SK-N-MC (cell line): Measurements from ENCODE around the gene CNTNAP3.
"Not testable (repeated sequence)": the region's sequence is repeated elsewhere in the genome, so short reads cannot be mapped to it uniquely, and the experiment has no call there.

Experiments
- DNase-seq: peaks from one replicate; pipeline ENCODE4 v3.0.0-alpha.2; 2011; ENCODE audit warnings: low read depth, low spot score
- H3K27ac ChIP-seq: fragments of 200-600 bp; sonication (generic); 2 replicates; pipeline ENCODE4 v1.5.1; 2016; ENCODE audit warnings: mixed run types
- H3K36me3 ChIP-seq: fragments of 200-600 bp; sonication (generic); 2 replicates; pipeline ENCODE4 v1.6.1; 2017; ENCODE audit warnings: antibody characterized with exemption, low read length, mixed read lengths; ENCODE audit not compliant: insufficient read depth
- H3K4me3 ChIP-seq: fragments of 200-600 bp; sonication (generic); 2 replicates; pipeline ENCODE4 v1.5.1; 2016
- H3K9ac ChIP-seq: fragments of 200-600 bp; sonication (generic); 2 replicates; pipeline ENCODE4 v1.8.0; 2017; ENCODE audit warnings: mixed run types, mixed read lengths; ENCODE audit not compliant: insufficient read length
- H3K9me3 ChIP-seq: fragments of 200-600 bp; sonication (generic); 2 replicates; pipeline ENCODE4 v1.6.1; 2017; ENCODE audit warnings: low read depth, mild to moderate bottlenecking, antibody characterized with exemption, low read length, moderate library complexity, mixed read lengths

The CNTNAP3 gene

DNA sequence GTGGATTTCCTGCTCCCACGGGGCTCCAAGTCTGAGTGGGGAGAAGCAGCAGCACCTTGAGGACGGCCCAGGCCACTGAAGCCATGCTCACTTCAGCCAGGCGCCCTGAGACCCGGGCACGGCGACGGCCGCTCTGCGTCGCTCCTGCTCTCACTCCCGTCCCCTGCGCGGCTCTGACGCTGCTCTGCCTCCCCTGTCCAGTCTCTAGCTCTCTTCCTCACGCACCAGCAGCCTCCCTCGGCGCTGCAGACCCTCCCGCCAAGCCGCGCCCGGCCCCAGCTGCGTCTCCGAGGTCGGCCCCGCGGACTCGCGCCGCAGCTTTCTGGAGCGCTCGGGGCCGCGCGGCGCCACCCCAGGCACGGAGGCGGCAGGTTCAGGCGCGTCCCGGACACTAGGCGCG lies at the start of gene CNTNAP3:
Gene CNTNAP3, minus strand, starts transcription at position 188 of the 400 bp plus-strand sequence. Its CDS starts 103 bp downstream, at position 85.
- DNase-seq, H3K4me3 ChIP-seq, H3K36me3 ChIP-seq, H3K9ac ChIP-seq, H3K27ac ChIP-seq, H3K9me3 ChIP-seq: not testable (repeated sequence)

DNA sequence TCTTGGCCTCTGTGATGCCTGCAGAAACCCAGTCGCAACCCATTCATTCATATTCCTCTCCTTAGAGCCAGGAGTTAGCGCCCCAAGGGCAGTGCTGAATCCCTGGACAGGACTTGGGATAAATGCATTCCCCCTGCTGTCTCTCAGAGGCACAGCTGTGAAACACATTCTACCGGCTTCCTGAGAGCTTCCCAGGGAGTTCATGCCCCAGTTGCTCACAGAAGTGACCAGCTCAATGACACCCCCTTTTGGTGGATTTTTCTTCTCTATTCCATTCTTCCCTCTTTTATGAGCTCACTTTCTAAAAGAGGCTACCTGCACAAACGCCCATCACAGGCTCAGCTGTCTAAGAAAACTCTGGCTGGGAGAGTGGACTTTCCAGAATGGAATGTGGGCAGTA lies 8.0 kb downstream of the CNTNAP3 start:
- DNase-seq, H3K9ac ChIP-seq: not testable (repeated sequence)

DNA sequence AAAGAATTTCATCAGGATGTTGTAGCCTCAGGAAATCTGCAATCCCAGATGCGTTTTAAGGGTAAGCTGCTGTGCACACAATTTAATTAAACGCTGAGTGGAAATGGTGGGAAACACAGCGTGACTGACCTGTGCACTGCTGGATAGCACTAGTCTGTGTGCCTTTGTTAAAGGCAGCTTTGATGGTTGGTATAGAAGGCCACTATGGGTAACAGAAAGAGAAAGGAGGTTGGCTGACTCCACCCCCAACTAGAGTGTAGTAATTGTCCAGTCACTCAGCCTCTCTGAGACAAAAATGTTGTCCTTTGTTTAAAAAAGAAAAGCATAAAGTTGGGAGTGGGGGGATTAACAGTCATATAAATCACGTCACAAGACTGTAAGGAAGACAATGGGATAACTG lies 45.5 kb downstream of the CNTNAP3 start:
- H3K9me3 ChIP-seq, H3K9ac ChIP-seq, DNase-seq, H3K36me3 ChIP-seq, H3K4me3 ChIP-seq, H3K27ac ChIP-seq: not testable (repeated sequence)

More for the DNA sequence above, 8.0 kb downstream of the CNTNAP3 start:
- H3K9me3 ChIP-seq, H3K27ac ChIP-seq, H3K36me3 ChIP-seq, H3K4me3 ChIP-seq: not testable (repeated sequence)

DNA sequence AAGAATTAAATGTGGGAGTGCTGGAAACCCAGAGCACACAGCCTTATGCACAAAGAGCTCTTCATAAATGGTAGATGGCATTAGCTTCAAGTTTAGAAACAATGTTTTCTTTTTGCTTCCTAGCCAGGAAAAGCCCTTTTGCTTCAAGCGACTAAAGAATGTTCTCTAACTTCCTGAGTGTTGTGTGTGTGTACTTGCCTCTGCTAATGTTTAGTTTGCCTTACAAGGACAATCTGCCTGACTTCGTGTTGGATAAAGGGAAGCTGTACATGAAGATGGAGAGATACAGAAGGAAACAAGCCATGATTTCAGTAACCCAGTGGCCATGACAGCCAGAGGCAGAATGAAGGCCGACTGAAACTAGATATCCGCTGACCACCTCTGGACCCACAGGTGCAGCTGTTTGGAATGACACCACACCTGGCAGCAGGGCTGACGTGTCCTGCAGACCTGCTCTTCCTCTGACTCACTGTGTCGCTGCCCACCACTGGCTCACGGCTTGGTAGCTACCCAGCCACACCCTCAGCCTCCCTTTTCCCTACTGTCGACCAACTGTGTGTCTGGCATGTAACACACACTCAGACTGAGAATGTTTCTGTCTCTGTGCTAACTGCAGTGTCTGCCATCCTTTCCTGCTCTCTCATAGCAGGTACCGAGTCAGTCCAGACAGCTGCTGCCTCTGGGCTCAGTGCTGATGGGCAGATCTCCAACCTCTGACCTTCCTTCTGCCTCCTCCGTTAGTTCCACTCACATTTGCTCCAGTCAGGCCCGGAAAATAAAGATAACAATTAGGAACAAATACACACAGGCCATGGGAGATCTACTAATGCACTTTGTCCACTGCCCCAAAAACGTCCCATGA lies 55.6 kb downstream of the CNTNAP3 start:
- H3K9me3 ChIP-seq, H3K27ac ChIP-seq, H3K36me3 ChIP-seq, H3K9ac ChIP-seq, H3K4me3 ChIP-seq, DNase-seq: not testable (repeated sequence)

DNA sequence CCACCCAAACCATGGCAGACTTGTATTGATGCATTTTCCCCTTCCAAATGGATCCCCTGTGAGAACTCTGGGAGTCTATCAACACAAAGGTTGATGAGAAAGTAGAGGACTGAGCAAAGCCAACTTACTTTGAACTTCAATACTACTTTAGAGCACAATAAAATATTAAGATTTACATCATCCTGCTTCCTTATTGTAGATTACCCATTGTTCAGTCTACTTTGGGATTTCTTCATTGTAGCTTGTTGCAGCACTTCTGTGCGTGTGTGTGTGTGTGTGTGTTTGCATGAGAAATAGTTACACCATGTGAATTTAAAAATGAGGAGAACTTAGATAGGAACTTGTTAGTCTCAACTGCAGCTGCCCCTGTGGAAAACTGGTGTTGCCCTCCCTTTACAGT lies 72.0 kb downstream of the CNTNAP3 start:
- H3K9me3 ChIP-seq, H3K36me3 ChIP-seq, DNase-seq: not testable (repeated sequence)

DNA sequence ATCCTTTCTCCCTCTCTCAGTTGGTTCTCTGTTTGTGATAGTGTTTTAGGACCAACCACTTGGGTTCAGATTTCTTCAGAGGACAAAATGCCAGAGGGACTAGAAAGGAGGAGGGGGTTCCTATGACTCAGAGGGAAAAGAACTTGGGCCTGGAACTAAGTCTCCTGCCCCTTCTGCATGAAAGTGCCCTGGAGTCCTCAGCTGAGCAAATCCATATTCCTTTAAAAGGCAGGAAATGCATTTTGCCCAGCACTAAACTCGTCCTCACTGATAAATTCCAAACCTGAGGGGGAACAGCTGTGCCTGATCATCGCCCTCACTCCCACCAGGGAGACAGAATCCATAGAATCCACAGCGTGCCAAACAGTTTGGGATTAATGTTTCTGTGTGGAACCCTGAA lies 78.2 kb downstream of the CNTNAP3 start:
- not testable (repeated sequence) for H3K36me3 ChIP-seq, H3K27ac ChIP-seq, H3K9ac ChIP-seq, H3K4me3 ChIP-seq, H3K9me3 ChIP-seq, DNase-seq

More for the DNA sequence above, 72.0 kb downstream of the CNTNAP3 start:
- not testable (repeated sequence) for H3K4me3 ChIP-seq, H3K9ac ChIP-seq, H3K27ac ChIP-seq

DNA sequence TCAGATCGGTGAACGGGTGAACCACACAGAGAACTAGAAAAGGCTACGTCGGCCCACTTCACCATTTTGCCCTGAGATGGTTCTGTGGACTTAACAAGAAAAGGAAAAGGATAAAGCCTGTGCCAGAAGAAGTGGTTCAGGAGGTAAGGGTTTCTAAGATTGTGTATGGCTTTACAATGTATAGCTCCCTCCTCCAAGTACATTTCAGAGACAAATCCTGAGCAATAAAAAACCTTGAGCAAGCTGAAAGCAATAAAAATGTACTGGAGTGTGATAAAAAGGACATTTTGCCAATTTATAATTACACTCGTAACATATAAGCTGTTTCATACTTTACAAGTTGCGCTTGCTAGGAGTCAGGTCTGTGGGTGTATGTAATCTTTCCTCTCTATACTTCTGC lies 81.3 kb downstream of the CNTNAP3 start:
- not testable (repeated sequence) for DNase-seq, H3K4me3 ChIP-seq, H3K9ac ChIP-seq, H3K9me3 ChIP-seq, H3K27ac ChIP-seq, H3K36me3 ChIP-seq

DNA sequence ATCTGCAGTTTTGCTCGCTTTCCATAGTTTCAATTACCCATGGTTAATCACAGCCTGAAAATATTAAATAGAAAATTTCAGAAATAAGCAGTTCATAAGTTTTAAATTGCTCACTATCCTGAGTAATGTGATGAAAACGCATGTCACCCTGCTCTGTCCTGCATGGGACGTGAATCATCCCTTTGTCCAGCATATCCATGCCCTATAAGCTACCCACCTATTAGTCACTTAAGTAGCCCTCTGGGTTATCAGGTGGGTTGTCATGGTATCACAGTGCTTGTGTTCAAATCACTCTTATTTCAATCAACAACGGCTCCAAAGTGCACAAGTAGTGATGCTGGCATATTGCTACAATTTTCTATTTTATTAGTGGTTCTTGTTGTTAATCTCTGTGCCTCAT lies 82.1 kb downstream of the CNTNAP3 start:
- not testable (repeated sequence) for DNase-seq

DNA sequence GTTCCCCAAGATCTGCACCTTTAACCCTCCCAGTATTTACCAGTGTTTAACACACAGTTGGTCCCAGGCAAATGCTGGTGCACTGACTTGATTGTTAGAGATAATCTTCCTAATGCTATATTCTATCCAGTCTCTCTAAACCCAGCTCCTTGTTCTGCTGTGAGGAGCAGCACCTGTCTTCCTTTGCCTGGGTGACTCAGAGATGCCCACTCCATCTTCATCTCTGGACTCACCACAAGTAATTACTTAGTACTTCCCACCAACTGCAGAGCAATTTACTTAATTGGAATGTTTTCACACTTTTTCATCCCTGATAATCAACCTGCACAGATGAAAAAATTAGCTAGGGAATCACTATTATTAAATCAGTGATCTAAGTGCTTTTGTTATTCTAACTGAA lies 87.6 kb downstream of the CNTNAP3 start:
- not testable (repeated sequence) for DNase-seq, H3K9me3 ChIP-seq, H3K27ac ChIP-seq, H3K36me3 ChIP-seq, H3K4me3 ChIP-seq, H3K9ac ChIP-seq

More for the DNA sequence above, 82.1 kb downstream of the CNTNAP3 start:
- not testable (repeated sequence) for H3K9me3 ChIP-seq, H3K36me3 ChIP-seq, H3K9ac ChIP-seq, H3K4me3 ChIP-seq, H3K27ac ChIP-seq

DNA sequence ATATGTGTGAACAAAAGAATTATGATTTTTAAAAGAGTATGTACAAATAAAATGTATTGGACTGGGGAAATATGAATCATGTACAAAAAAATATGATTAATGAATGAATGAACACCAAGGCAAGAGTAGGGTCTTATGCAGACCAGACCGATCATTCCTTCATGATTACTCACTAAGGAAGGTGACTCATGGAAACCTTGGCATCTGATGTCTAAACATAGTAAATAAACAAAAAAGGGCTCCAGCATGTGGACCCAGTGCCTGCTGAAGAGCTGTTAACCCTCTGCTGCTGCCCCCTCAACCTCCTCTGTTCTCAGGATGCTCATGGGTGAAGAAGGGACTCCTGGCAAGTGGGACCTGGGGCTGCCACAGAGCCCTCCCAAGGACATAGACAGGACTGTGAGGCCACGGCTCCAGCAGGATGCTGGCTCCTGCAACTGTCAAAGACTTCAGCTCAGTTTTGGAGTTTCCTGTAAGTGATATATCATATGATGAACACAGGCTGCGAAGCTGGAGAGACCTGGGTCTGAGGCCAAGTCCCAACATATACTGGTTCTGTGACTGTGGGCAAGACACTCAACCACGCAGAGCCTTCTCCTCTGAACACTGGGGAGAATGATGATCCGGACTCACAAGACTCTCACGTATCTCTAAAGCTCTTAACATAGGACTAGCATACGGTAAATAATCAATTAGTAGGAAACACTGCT lies 89.8 kb downstream of the CNTNAP3 start:
- H3K36me3 ChIP-seq, H3K4me3 ChIP-seq, H3K9ac ChIP-seq, H3K27ac ChIP-seq, DNase-seq, H3K9me3 ChIP-seq: not testable (repeated sequence)

DNA sequence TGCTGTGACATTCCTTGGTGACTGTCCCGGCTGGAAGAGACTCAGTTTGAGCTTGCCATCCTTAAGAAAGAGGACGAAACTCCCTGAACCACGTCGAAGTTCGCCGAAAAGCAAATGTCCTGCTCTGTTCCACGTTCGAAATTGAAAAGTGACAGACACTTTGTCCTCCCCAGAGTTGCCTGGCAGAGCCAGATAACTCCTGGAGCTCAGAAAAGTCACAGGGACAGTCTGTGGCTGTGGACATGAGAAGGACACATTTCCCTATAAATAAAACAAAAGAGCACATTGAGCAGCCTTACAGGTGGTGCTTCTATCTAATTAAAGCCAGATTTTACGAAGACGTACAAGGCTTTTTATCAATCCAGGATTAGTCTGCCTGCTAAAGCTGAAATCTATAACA lies 116.6 kb downstream of the CNTNAP3 start:
- H3K27ac ChIP-seq, H3K36me3 ChIP-seq, DNase-seq, H3K9me3 ChIP-seq, H3K4me3 ChIP-seq, H3K9ac ChIP-seq: not testable (repeated sequence)

DNA sequence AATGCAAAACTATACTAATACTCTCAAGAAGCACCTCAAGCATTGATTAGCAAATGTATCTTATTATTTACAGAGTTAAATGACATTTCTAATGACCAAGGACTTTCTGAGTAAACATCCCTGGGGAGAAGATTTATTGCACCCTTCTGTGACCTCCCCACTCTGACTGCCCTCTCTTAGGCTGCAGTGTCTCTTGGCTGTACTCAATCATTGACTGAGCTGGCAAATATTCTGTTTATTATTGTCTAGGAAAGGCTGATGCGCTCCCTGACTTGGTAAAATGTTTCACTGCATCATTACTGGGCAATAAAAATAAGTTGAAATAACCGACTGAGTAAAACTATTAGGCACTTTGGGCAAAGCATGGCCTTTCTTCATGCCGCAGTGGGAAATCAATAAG lies 130.3 kb downstream of the CNTNAP3 start:
- H3K36me3 ChIP-seq, H3K4me3 ChIP-seq, DNase-seq, H3K9me3 ChIP-seq, H3K9ac ChIP-seq, H3K27ac ChIP-seq: not testable (repeated sequence)

DNA sequence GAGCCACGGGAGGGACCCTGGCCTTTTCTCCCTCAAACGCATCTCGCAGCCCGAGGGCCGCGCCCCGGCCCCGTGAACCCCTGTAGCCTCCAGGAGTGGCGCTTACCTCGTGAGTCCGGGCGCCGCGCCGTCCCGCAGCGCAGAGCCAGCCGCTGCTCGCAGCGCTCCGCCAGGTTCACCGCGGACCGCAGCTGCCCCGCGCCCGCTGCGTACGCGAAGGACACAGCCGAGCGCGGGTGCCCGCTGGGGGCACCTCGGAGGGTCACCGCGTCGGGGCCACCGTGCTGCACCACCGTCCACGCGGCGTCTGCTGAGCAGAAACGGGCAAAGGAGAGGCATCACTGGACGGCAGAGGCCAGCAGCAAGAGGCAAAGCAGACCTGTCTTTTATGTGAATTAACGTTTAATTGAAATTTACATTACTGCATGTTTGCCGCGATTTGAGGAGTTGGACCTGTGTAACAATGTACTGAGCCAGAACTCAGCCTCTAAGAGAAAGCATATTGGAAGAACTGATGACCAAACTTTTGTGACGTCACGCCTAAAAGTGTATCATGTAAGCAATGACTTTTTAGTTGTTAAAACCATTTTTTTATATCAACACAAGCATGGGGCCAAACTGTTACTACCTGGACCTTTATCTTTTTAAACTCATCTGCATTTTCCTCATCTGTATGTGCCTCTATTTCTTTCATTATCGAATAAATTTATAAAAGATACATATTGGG lies 155.0 kb downstream of the CNTNAP3 start:
- DNase-seq, H3K4me3 ChIP-seq, H3K36me3 ChIP-seq, H3K9me3 ChIP-seq, H3K27ac ChIP-seq, H3K9ac ChIP-seq: not testable (repeated sequence)

DNA sequence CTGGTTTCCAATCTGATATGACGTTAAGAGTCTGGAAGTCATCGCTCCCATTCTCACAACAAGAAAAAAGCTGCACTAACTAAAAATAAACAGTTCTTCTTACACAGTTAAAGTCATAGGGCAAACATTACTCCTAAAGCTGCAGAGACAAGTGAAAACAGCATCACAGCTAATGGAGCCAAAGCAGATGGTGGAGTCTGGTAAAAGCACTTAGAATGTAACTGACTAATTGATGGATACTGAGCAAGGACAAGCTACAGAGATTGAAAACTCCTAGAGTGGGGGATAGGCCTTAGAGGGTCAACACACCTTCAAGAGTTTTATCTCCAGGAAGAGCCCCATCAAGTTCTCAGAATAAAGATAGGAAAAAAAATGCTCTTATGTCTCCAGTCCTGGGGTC lies 166.6 kb downstream of the CNTNAP3 start:
- not testable (repeated sequence) for H3K4me3 ChIP-seq, H3K9me3 ChIP-seq, H3K9ac ChIP-seq, H3K36me3 ChIP-seq, H3K27ac ChIP-seq, DNase-seq
